Fibroblast of lung (primary cell): ENCODE measurements around the gene NCAM2.

ENCODE experiments used
- EZH2 ChIP-seq: IDR thresholded peaks from 2 replicates; pipeline ENCODE4 v1.5.1; 2012; ENCODE audit warnings: low read length, control low read depth, mild to moderate bottlenecking; ENCODE audit errors: missing control alignments
- TF ChIP-seq, protein P1 (sequence below), 2 donors: IDR thresholded peaks in 1 of 2; conservative IDR thresholded peaks in 1 of 2; 1 replicate in 1 of 2; 2 replicates in 1 of 2; pipeline ENCODE4 v1.5.1; 2011 to 2012; ENCODE audit warnings: low read length in 2 of 2, control low read depth in 1 of 2, inconsistent platforms in 1 of 2, low read depth in 1 of 2, mild to moderate bottlenecking in 1 of 2

- TF ChIP-seq, protein P1, sequence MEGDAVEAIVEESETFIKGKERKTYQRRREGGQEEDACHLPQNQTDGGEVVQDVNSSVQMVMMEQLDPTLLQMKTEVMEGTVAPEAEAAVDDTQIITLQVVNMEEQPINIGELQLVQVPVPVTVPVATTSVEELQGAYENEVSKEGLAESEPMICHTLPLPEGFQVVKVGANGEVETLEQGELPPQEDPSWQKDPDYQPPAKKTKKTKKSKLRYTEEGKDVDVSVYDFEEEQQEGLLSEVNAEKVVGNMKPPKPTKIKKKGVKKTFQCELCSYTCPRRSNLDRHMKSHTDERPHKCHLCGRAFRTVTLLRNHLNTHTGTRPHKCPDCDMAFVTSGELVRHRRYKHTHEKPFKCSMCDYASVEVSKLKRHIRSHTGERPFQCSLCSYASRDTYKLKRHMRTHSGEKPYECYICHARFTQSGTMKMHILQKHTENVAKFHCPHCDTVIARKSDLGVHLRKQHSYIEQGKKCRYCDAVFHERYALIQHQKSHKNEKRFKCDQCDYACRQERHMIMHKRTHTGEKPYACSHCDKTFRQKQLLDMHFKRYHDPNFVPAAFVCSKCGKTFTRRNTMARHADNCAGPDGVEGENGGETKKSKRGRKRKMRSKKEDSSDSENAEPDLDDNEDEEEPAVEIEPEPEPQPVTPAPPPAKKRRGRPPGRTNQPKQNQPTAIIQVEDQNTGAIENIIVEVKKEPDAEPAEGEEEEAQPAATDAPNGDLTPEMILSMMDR (conservative IDR thresholded peaks at IDR 0.05 in 1 of 2, IDR thresholded peaks at IDR 0.05 in 1 of 2; ENCODE audit: low read depth in 1 of 2, low read length in 2 of 2): no peak
- TF ChIP-seq EZH2: no peak
Measured at GRCh38 chr21:21165063-21165645, 166.9 kb downstream of the NCAM2 start.
